GM18526 (cell line): Measurements from ENCODE around the gene MRTFA.

Experiments used
- POLR2A ChIP-seq: IDR thresholded peaks from 3 replicates; pipeline ENCODE4 v1.6.1; 2011; ENCODE audit not compliant: insufficient read length; ENCODE audit errors: extremely low read depth

The MRTFA gene

GRCh38 chr22:40637183-40638150 is 948 bp upstream of the MRTFA start:
- TF ChIP-seq POLR2A, result no peak

- no peak for TF ChIP-seq POLR2A
Measured at GRCh38 chr22:40635940-40636379, 559 bp downstream of the MRTFA start.

- no peak for TF ChIP-seq POLR2A
Measured at GRCh38 chr22:40635043-40635939, 1.2 kb downstream of the MRTFA start.

GRCh38 chr22:40634119-40634903 is 2.2 kb downstream of the MRTFA start:
- no peak for TF ChIP-seq POLR2A

GRCh38 chr22:40633036-40633435 is 3.5 kb downstream of the MRTFA start:
- no peak for TF ChIP-seq POLR2A

GRCh38 chr22:40631925-40632324 is 4.6 kb downstream of the MRTFA start:
- TF ChIP-seq POLR2A, result no peak

- no peak for TF ChIP-seq POLR2A
Measured at GRCh38 chr22:40628354-40629042, 8.0 kb downstream of the MRTFA start.

GRCh38 chr22:40627612-40628011 is 8.9 kb downstream of the MRTFA start:
- TF ChIP-seq POLR2A, result no peak

- TF ChIP-seq POLR2A, result no peak
Measured at GRCh38 chr22:40626851-40627250, 9.7 kb downstream of the MRTFA start.

- no peak for TF ChIP-seq POLR2A
Measured at GRCh38 chr22:40624770-40625169, 11.7 kb downstream of the MRTFA start.

- TF ChIP-seq POLR2A, result no peak
Measured at GRCh38 chr22:40621309-40622151, 15.0 kb downstream of the MRTFA start.

- TF ChIP-seq POLR2A, result no peak
Measured at GRCh38 chr22:40620464-40621046, 16.0 kb downstream of the MRTFA start.

- no peak for TF ChIP-seq POLR2A
Measured at GRCh38 chr22:40618400-40618799, 18.1 kb downstream of the MRTFA start.
